Sigmoid colon (tissue), 4 donors: ENCODE measurements around the gene MMP17.

Source experiments
- POLR2A ChIP-seq, 2 donors: fragments of 450-650 bp; IDR thresholded peaks; one replicate each; pipeline ENCODE4 v1.6.1; 2016; ENCODE audit warnings: antibody characterized with exemption in 2 of 2, mild to moderate bottlenecking in 2 of 2, moderate library complexity in 2 of 2
- POLR2AphosphoS5 ChIP-seq, 4 donors: sonication (generic); formaldehyde crosslinking; IDR thresholded peaks; one replicate each; pipeline ENCODE4 v1.6.1; 2017; ENCODE audit warnings: antibody characterized with exemption in 4 of 4
- TF ChIP-seq, protein P1 (sequence below), 4 experiments: fragments of 450-650 bp in 3 of 4; fragments of 200-600 bp in 1 of 4; IDR thresholded peaks; one replicate each; pipeline ENCODE4 v1.5.1; 2016 to 2019; ENCODE audit warnings: antibody characterized with exemption in 4 of 4, mild to moderate bottlenecking in 3 of 4, moderate library complexity in 2 of 4

DNA sequence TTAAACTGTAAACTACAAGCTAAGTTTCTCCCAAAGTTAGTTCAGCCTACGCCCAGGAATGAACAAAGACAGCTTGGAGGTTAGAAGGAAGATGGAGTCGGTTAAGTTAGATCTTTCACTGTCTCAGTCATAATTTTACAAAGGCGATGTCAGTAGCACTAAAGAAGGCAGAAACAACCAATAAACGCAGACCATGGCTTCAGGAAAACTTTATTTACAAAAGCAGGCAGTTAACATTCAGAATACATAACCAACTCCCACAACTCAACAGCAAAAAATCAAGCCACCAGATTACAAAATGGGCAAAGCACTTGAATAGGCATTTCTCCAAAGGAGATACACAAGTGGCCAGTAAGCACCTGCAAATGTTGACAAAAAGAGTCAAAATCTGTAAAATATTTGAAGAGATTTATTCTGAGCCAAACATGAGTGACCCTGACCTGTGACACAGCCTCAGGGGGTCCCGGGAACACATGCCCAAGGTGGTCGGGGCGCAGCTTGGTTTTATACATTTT lies 57.4 kb downstream of the MMP17 start:
- TF ChIP-seq, protein P1, sequence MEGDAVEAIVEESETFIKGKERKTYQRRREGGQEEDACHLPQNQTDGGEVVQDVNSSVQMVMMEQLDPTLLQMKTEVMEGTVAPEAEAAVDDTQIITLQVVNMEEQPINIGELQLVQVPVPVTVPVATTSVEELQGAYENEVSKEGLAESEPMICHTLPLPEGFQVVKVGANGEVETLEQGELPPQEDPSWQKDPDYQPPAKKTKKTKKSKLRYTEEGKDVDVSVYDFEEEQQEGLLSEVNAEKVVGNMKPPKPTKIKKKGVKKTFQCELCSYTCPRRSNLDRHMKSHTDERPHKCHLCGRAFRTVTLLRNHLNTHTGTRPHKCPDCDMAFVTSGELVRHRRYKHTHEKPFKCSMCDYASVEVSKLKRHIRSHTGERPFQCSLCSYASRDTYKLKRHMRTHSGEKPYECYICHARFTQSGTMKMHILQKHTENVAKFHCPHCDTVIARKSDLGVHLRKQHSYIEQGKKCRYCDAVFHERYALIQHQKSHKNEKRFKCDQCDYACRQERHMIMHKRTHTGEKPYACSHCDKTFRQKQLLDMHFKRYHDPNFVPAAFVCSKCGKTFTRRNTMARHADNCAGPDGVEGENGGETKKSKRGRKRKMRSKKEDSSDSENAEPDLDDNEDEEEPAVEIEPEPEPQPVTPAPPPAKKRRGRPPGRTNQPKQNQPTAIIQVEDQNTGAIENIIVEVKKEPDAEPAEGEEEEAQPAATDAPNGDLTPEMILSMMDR (IDR thresholded peaks at IDR 0.05) = no peak
- TF ChIP-seq POLR2AphosphoS5 (IDR thresholded peaks at IDR 0.05) = no peak
- no peak for TF ChIP-seq POLR2A (IDR thresholded peaks at IDR 0.05)
